ENCODE measurements around the gene TGFBR2. TPM values are rescaled to one million over a fixed set of nuclear protein-coding genes. Genes with fewer than 3 reads are reported as not detected.

TGFBR2 gene
- total RNA-seq, 8 experiments from 2014 or later, result 0.16 to 27.1 (median 2.2) TPM

DNA sequence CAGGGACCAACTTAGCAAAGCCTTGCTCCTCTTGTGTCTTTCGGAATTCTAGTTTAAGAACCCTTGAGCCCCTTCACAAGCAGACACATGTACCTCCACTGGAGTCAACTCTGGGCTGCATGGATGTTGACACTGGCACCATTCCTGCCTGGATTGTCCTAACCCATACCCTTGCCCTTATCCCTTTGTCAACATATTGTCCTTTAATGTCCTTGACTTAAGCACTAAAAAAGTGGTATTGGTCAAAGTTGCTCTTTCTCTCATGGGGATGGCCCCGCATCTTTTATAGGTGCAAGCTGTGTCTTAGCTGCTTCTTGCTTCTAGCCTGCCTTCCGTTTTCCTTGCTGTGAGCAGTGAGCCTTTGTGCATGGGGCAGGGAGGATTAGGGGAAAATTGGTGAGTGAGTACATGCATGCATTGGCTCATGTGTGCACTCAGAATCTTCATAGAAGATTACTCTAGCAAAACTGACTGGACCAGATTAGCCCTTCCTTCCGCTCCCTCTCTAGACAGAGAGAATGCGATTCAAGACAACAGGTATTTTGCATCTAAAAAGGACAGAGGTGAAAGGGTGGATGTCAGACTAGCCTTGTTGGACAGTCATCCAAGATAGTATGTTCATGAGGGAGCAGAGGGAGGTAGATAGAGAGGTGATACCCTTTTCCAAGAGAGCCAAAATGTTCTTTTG is 42.4 kb downstream of the TGFBR2 start:
- 79 to 100% (median 88%) methylated on average over 1 to 5 of the region's 5 CpGs; no CpG with 5 or more reads in 2 of the 10 experiments for WGBS, 10 experiments
- in situ Hi-C loops (cut with MboI; ENCODE audit: low pct_unique_long_range_greater_than_20kb in 2 of 9, low sequenced_read_pairs in 9 of 9, unreplicated experiment in 9 of 9), result no loop called here
- Histone ChIP-seq H3K27ac (no peak overlapping the region), H3K4me3 (no peak overlapping the region), H3K4me1 (replicated peaks in 1 of 2) (no peaks in the 10 kb centered on the region)
- ATAC-seq (replicated peaks in 6 of 8), result no peak

DNA sequence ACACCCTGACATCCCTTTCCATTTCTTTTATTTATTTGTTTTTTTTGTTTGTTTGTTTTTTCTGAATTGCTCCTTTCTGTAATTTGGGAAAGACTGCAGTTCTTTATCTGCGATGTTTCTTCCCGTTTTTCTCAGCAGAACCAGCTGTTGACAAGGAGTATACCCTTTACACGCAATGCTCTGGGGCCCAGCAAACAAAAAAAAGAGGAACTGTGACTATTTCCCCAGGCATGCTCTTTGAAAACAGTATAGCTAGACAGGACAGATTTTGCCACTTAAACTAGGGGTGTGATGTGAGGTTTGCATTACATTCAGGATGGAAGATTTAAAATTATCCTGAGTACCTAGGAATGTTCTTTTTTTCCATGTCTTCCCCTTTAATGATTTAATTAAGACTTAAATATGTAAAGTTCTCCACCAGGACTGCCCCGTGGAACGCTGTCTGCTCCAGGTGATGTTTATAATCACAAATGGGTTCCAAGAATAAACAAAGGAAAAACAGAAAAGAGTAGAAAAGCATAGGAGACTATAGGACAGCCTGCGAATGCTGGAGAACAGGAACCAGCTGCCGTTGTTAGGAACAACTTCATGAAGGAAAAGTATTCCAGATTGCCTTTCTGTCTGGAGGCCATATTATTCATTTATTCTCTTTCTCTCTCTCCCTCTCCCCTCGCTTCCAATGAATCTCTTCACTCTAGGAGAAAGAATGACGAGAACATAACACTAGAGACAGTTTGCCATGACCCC is 43.3 kb downstream of the TGFBR2 start:
- 53 to 95% (median 81%) methylated on average over 3 to 9 of the region's 9 CpGs for WGBS, 10 experiments
- Histone ChIP-seq H3K4me1 (replicated peaks in 1 of 2) (no peaks in the 10 kb centered on the region), H3K4me3 (no peak overlapping the region), H3K27ac (no peak overlapping the region)
- no peak for ATAC-seq (replicated peaks in 6 of 8)
- in situ Hi-C loops (cut with MboI; ENCODE audit: low pct_unique_long_range_greater_than_20kb in 2 of 9, low sequenced_read_pairs in 9 of 9, unreplicated experiment in 9 of 9), result no loop called here

GRCh38 chr3:30650348-30650995 is 44.1 kb downstream of the TGFBR2 start:
- WGBS, 10 experiments, result 90 to 100% (median 100%) methylated on average over 1 to 2 of the region's 2 CpGs; no CpG with 5 or more reads in 3 of the 10 experiments
- Histone ChIP-seq H3K4me1 (replicated peaks in 1 of 2) (no peaks in the 10 kb centered on the region), H3K27ac (no peak overlapping the region), H3K4me3 (no peak overlapping the region)
- in situ Hi-C loops (cut with MboI; ENCODE audit: low pct_unique_long_range_greater_than_20kb in 2 of 9, low sequenced_read_pairs in 9 of 9, unreplicated experiment in 9 of 9), result no loop called here
- no peak for ATAC-seq (replicated peaks in 6 of 8)

- Histone ChIP-seq H3K27ac (no peak overlapping the region), H3K4me3 (no peak overlapping the region), H3K4me1 (replicated peaks in 1 of 2) (peaks cover 0 to 3% of the 10 kb centered on the region in 2 donors)
- no peak for ATAC-seq (replicated peaks in 6 of 8)
- in situ Hi-C loops (cut with MboI; ENCODE audit: low pct_unique_long_range_greater_than_20kb in 2 of 9, low sequenced_read_pairs in 9 of 9, unreplicated experiment in 9 of 9), result no loop called here
- WGBS, 10 experiments, result 70 to 100% (median 100%) methylated on average over 1 of the region's 1 CpG; no CpG with 5 or more reads in 7 of the 10 experiments
These were observed 47.9 kb downstream of the TGFBR2 start for GRCh38 chr3:30654269-30654668.

- WGBS, 10 experiments, result 87 to 100% (median 93%) methylated on average over 1 to 5 of the region's 5 CpGs
- Histone ChIP-seq H3K27ac (no peak overlapping the region), H3K4me3 (no peak overlapping the region), H3K4me1 (replicated peaks in 1 of 2) (peaks cover 0 to 3% of the 10 kb centered on the region in 2 donors)
- no peak for ATAC-seq (replicated peaks in 6 of 8)
- in situ Hi-C loops (cut with MboI; ENCODE audit: low pct_unique_long_range_greater_than_20kb in 2 of 9, low sequenced_read_pairs in 9 of 9, unreplicated experiment in 9 of 9), result no loop called here
These were observed 48.9 kb downstream of the TGFBR2 start for GRCh38 chr3:30655187-30655812.

DNA sequence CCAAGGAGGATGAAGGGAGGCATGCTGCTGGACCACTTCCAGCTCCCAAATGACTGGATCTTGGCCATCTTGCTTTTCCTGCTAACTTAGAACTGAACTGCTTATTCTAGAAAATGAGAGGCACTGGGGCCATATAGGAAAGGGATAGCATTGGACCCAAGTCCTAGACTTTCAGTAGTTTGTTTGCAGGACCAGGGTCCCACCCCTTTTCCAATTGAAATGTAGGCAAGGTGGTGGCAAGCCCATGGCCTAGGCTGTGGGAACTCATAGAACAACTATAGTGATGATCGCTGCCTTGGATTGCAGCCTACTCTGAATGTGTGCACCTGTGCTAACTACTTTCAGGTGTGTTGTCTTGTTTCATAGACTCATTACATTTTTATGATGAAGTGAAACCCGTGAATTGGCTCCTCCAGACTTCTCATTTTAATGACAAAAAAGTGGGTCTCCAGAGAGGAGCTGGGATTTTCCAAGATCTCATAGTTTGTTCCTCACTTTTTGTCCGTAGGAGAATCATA is 50.3 kb downstream of the TGFBR2 start:
- in situ Hi-C loops (cut with MboI; ENCODE audit: low pct_unique_long_range_greater_than_20kb in 2 of 9, low sequenced_read_pairs in 9 of 9, unreplicated experiment in 9 of 9), result no loop called here
- H3K4me3 ChIP-seq, result no peak overlapping the region
- H3K4me1 ChIP-seq (replicated peaks in 1 of 2), result peaks cover 0 to 3% of the 10 kb centered on the region in 2 donors
- WGBS, 10 experiments, result 83 to 100% (median 100%) methylated on average over 1 to 3 of the region's 3 CpGs; no CpG with 5 or more reads in 5 of the 10 experiments
- no peak for ATAC-seq (replicated peaks in 6 of 8)
- H3K27ac ChIP-seq, result no peak overlapping the region

DNA sequence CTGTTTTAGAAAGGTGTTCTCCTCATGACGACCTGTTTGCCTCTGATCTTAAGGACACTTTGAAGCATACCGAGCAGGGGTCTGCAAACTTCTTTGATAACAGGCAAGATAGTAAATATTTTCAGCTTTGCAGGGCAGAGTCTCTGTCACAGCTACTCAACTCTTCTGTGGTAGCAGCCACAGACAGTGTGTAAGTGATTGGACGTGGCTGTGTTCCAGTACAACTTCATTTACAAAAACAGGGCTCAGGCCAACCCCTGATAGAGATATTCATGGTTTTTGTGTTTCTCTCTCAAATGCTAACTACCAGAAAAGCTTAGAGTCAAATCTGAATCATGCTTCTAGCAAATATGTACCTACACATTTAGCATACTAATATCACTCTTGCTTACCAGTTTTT is 51.5 kb downstream of the TGFBR2 start:
- H3K4me1 ChIP-seq (replicated peaks in 1 of 2), result peaks cover 3 to 4% of the 10 kb centered on the region in 2 donors
- H3K4me3 ChIP-seq, result no peak overlapping the region
- 40 to 100% (median 83%) methylated on average over 2 to 3 of the region's 3 CpGs; no CpG with 5 or more reads in 3 of the 10 experiments for whole genome bisulfite sequencing, 10 experiments
- in situ Hi-C loops (cut with MboI; ENCODE audit: low pct_unique_long_range_greater_than_20kb in 2 of 9, low sequenced_read_pairs in 9 of 9, unreplicated experiment in 9 of 9), result no loop called here
- H3K27ac ChIP-seq, result no peak overlapping the region
- peak in 4 of 8 experiments; percentile 7 to 87 (median 59) for ATAC-seq (replicated peaks in 6 of 8)

DNA sequence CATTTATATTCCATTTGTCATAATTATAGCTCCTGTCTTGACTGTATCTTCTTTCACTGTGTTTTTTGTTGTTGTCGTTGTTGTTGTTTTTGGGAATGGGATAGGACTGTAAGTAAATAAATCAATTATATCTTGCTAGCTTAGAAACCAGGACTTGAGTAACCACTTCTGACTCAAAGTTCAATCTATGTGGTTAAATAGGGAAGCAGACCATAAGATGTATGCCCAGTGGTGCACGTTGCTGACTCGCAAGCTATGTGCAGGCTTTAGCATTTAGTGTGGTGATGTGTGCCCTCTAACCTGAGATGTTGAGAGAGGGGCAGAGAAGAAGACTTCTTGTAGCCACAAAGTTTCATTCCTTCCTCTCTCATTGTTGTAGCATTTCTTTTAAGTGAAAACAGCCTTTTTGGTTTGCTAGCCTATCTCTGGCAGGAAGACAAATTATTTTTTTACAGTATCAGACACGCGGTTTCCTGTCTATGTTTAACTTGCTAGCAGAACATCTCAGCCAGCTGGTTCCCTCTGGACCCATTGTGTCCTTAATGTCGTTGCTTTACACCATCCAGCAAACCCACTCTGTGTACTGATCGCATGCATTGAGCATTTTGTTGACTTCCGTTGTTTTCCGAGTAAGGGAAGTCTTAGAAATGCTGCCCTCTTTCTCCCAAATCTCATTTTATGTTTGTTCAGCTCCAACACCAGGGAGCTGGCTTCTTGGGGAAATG is 52.1 kb downstream of the TGFBR2 start:
- 2 to 86% (median 50%) methylated on average over 2 to 9 of the region's 9 CpGs; no CpG with 5 or more reads in 1 of the 10 experiments for WGBS, 10 experiments
- Histone ChIP-seq H3K27ac (no peak overlapping the region), H3K4me3 (no peak overlapping the region), H3K4me1 (replicated peaks in 1 of 2) (peaks cover 3 to 4% of the 10 kb centered on the region in 2 donors)
- in situ Hi-C loops (cut with MboI; ENCODE audit: low pct_unique_long_range_greater_than_20kb in 2 of 9, low sequenced_read_pairs in 9 of 9, unreplicated experiment in 9 of 9), result no loop called here
- peak in 6 of 8 experiments; percentile 2 to 89 (median 34) for ATAC-seq (replicated peaks in 6 of 8)

GRCh38 chr3:30659270-30660130 is 53.1 kb downstream of the TGFBR2 start:
- no peak overlapping the region for H3K27ac ChIP-seq
- in situ Hi-C loops (cut with MboI; ENCODE audit: low pct_unique_long_range_greater_than_20kb in 2 of 9, low sequenced_read_pairs in 9 of 9, unreplicated experiment in 9 of 9), result no loop called here
- WGBS, 10 experiments, result 10 to 100% (median 81%) methylated on average over 1 to 6 of the region's 7 CpGs
- no peak overlapping the region for H3K4me3 ChIP-seq
- ATAC-seq (replicated peaks in 6 of 8), result peak; percentile 39 to 87 (median 65)
- H3K4me1 ChIP-seq (replicated peaks in 1 of 2), result peaks cover 3 to 4% of the 10 kb centered on the region in 2 donors

GRCh38 chr3:30660136-30660535 is 53.7 kb downstream of the TGFBR2 start:
- ATAC-seq (replicated peaks in 6 of 8), result no peak
- H3K4me1 ChIP-seq (replicated peaks in 1 of 2), result peaks cover 3 to 4% of the 10 kb centered on the region in 2 donors
- H3K4me3 ChIP-seq, result no peak overlapping the region
- WGBS, 10 experiments, result 62 to 100% (median 92%) methylated on average over 1 to 3 of the region's 3 CpGs; no CpG with 5 or more reads in 3 of the 10 experiments
- no peak overlapping the region for H3K27ac ChIP-seq
- in situ Hi-C loops (cut with MboI; ENCODE audit: low pct_unique_long_range_greater_than_20kb in 2 of 9, low sequenced_read_pairs in 9 of 9, unreplicated experiment in 9 of 9), result no loop called here

DNA sequence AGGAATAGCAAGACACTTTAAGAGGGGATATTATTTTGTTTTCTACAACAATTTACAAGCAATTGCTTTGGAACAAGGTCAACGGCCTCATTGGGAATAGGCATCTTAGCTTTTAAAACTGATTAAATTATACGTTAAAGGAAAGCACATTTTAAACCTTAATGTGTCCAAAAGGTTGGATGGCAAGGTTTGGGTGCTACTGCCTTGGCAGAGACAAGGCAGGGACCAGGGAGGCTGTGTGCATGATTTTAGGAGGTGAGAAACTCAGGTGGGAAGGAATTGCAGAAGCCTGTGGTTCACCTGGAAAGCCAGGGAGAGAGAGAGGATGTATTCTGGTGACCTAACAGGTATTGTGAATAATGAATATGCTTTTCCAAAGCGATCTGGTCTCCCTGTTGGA is 54.3 kb downstream of the TGFBR2 start:
- 47 to 100% (median 90%) methylated on average over 2 to 3 of the region's 3 CpGs; no CpG with 5 or more reads in 2 of the 10 experiments for WGBS, 10 experiments
- in situ Hi-C loops (cut with MboI; ENCODE audit: low pct_unique_long_range_greater_than_20kb in 2 of 9, low sequenced_read_pairs in 9 of 9, unreplicated experiment in 9 of 9), result no loop called here
- H3K4me1 ChIP-seq (replicated peaks in 1 of 2), result peaks cover 3 to 4% of the 10 kb centered on the region in 2 donors
- H3K4me3 ChIP-seq, result no peak overlapping the region
- no peak for ATAC-seq (replicated peaks in 6 of 8)
- no peak overlapping the region for H3K27ac ChIP-seq

Measured in motor neuron (in vitro differentiated cells).